ENCODE measurements around the gene DDR1.

DNA sequence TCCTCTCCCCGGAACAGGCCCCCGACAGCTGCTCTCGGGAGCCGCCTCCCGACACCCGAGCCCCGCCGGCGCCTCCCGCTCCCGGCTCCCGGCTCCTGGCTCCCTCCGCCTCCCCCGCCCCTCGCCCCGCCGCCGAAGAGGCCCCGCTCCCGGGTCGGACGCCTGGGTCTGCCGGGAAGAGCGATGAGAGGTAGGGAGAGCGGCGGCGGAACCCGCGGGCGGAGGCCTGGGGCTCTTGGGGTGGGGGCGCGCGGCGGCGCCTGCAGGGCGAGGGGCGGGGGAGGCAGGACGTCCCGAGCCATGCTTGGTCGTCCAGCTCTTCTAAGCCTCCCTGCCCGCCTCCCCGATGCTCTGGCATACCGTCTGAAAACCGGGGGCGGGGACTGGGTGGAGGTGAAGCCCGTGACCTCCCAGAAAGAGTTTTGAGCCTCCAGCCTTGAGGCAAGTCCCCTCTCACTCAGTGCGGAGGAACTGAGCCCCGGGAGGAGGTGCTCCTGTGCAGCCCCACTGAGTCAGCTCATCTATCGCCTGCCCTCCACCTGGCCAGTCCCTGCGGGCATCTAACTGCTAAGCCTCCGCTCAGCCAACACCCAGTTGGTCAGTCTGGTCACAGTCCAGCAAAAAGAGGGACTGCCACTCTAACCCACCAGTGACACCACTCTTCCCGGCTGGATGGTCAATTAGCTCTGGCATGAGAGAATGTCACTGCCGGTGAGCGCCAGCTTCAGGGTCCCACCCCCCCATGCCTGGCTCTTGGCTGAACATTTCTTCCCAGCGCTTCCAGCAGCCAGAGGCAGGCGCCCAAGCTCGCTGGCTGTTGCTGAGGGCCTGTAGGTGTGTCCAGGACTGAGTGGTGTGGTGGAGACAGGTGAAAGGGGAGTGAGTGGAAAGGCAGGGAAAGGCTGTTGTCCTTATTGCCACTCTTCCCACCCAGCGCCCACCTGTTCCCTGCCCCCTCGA, 482 bp downstream of the DDR1 start:
- TF ChIP-seq EZH2 (IDR thresholded peaks at IDR 0.05; ENCODE audit: low read length, unreplicated experiment), result no peak
- TF ChIP-seq, protein P1, sequence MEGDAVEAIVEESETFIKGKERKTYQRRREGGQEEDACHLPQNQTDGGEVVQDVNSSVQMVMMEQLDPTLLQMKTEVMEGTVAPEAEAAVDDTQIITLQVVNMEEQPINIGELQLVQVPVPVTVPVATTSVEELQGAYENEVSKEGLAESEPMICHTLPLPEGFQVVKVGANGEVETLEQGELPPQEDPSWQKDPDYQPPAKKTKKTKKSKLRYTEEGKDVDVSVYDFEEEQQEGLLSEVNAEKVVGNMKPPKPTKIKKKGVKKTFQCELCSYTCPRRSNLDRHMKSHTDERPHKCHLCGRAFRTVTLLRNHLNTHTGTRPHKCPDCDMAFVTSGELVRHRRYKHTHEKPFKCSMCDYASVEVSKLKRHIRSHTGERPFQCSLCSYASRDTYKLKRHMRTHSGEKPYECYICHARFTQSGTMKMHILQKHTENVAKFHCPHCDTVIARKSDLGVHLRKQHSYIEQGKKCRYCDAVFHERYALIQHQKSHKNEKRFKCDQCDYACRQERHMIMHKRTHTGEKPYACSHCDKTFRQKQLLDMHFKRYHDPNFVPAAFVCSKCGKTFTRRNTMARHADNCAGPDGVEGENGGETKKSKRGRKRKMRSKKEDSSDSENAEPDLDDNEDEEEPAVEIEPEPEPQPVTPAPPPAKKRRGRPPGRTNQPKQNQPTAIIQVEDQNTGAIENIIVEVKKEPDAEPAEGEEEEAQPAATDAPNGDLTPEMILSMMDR (conservative IDR thresholded peaks at IDR 0.05; ENCODE audit: low read depth, low read length), result no peak
- TF ChIP-seq EZH2phosphoT487 (IDR thresholded peaks at IDR 0.05; ENCODE audit: borderline replicate concordance, low read length), result no peak

Data from PC-3 (cell line).